ENCODE results near the gene RFX5. TPM values are rescaled to one million over a fixed set of nuclear protein-coding genes. Genes with fewer than 3 reads are reported as not detected.

The RFX5 gene
- total and polyA plus RNA-seq, 9 of the 15 experiments (the other 6 are each of a cell fraction or from before 2014, with no cell fraction given), result 3.8 to 48.2 (median 32.2) TPM

- TF ChIP-seq ZNF354B (CRISPR knock-in tag; IDR thresholded peaks at IDR 0.05), result no peak
- TF ChIP-seq ZNF282 (CRISPR knock-in tag; IDR thresholded peaks at IDR 0.05), result no peak
- TF ChIP-seq ZFX (CRISPR knock-in tag; IDR thresholded peaks at IDR 0.05), result no peak
- TF ChIP-seq HDAC2 (IDR thresholded peaks at IDR 0.05), result no peak
- no peak for TF ChIP-seq POLR3G (IDR thresholded peaks at IDR 0.05; ENCODE audit: extremely low read depth, insufficient read length, insufficient replicate concordance)
- peak in 1 of 2 experiments; percentile 54; a peak in 2 of 4 replicates for TF ChIP-seq RCOR1 (IDR thresholded peaks at IDR 0.05; ENCODE audit: borderline replicate concordance in 1 of 2, low read depth in 2 of 2, low read length in 2 of 2)
- no peak for TF ChIP-seq ZNF644 (tag; IDR thresholded peaks at IDR 0.05; ENCODE audit: low read depth)
- no peak for TF ChIP-seq POU5F1 (IDR thresholded peaks at IDR 0.05; ENCODE audit: borderline replicate concordance, low read depth, low read length, partially characterized antibody)
- peak; percentile 16 to 60; a peak in 2 of 4 replicates for TF ChIP-seq KDM1A (IDR thresholded peaks at IDR 0.05)
- no peak for TF ChIP-seq KAT8 (IDR thresholded peaks at IDR 0.05; ENCODE audit: low read depth)
- peak; percentile 89; the same call in 1 of the 2 replicates for TF ChIP-seq REST (IDR thresholded peaks at IDR 0.05; ENCODE audit: borderline replicate concordance)
- TF ChIP-seq REST (CRISPR knock-in tag; IDR thresholded peaks at IDR 0.05; ENCODE audit: low read depth), result no peak
- TF ChIP-seq MAFK (IDR thresholded peaks at IDR 0.05; ENCODE audit: low read length), result 0 out of 2 replicates have a peak, but pooled peaks have one; percentile 9
- TF ChIP-seq SPI1 (IDR thresholded peaks at IDR 0.05; ENCODE audit: borderline replicate concordance, low read depth, low read length), result no peak
- no peak for TF ChIP-seq ATF2 (CRISPR knock-in tag; IDR thresholded peaks at IDR 0.05)
- TF ChIP-seq RBFOX2 (IDR thresholded peaks at IDR 0.05; ENCODE audit: low read depth, low read length), result no peak
- TF ChIP-seq MAZ (CRISPR knock-in tag; conservative IDR thresholded peaks at IDR 0.05 in 1 of 2, IDR thresholded peaks at IDR 0.05 in 1 of 2), result peak in 1 of 2 experiments; percentile 59; a peak in 1 of 4 replicates
- TF ChIP-seq RAD21 (CRISPR knock-in tag; conservative IDR thresholded peaks at IDR 0.05 in 1 of 2, IDR thresholded peaks at IDR 0.05 in 1 of 2), result peak; percentile 91 to 93
- TF ChIP-seq RAD51 (IDR thresholded peaks at IDR 0.05; ENCODE audit: borderline replicate concordance, low read depth), result peak; percentile 76
Measured at GRCh38 chr1:151340870-151341754, 5.9 kb downstream of the RFX5 start (continued).

Measured in K562 (cell line).